Measurements from ENCODE around the gene RHOT2. TPM values are rescaled to one million over a fixed set of nuclear protein-coding genes. Genes with fewer than 3 reads are reported as not detected.

The RHOT2 gene
- polyA plus RNA-seq, 1 donor, result 105 TPM

GRCh38 chr16:677316-678190, 9.6 kb downstream of the RHOT2 start:
- DNase-seq, result no peak
- Histone ChIP-seq H3K36me3 (ENCODE audit: control insufficient read depth, insufficient read depth, low read length) (peaks cover 23% of the 10 kb centered on the region), H3K4me3 (ENCODE audit: low read length) (no peak overlapping the region), H3K4me1 (ENCODE audit: control insufficient read depth, insufficient read depth, low read length) (peaks cover 45% of the 10 kb centered on the region), H3K9me3 (ENCODE audit: control insufficient read depth, low read depth, low read length) (peaks cover 3% of the 10 kb centered on the region), H3K27ac (ENCODE audit: low read length) (no peak overlapping the region), H3K27me3 (ENCODE audit: control insufficient read depth, insufficient read depth, low read length) (peaks cover 4% of the 10 kb centered on the region)
- WGBS (ENCODE audit: insufficient coverage, low lambda C conversion rate), result no CpG with 5 or more reads among the region's 57 CpGs

GRCh38 chr16:678209-678857, 10.4 kb downstream of the RHOT2 start:
- peaks cover 3% of the 10 kb centered on the region for H3K9me3 ChIP-seq (ENCODE audit: control insufficient read depth, low read depth, low read length)
- no peak overlapping the region for H3K4me3 ChIP-seq (ENCODE audit: low read length)
- no peak for DNase-seq
- peaks cover 25% of the 10 kb centered on the region for H3K36me3 ChIP-seq (ENCODE audit: control insufficient read depth, insufficient read depth, low read length)
- no CpG with 5 or more reads among the region's 21 CpGs for WGBS (ENCODE audit: insufficient coverage, low lambda C conversion rate)
- H3K4me1 ChIP-seq (ENCODE audit: control insufficient read depth, insufficient read depth, low read length), result peaks cover 53% of the 10 kb centered on the region
- no peak overlapping the region for H3K27ac ChIP-seq (ENCODE audit: low read length)
- H3K27me3 ChIP-seq (ENCODE audit: control insufficient read depth, insufficient read depth, low read length), result peaks cover 4% of the 10 kb centered on the region

- H3K9me3 ChIP-seq (ENCODE audit: control insufficient read depth, low read depth, low read length), result peaks cover 3% of the 10 kb centered on the region
- H3K4me1 ChIP-seq (ENCODE audit: control insufficient read depth, insufficient read depth, low read length), result peaks cover 57% of the 10 kb centered on the region
- DNase-seq, result peak; percentile 68 to 82
- H3K36me3 ChIP-seq (ENCODE audit: control insufficient read depth, insufficient read depth, low read length), result peaks cover 19% of the 10 kb centered on the region
- peak overlapping the region; percentile 91 for H3K27ac ChIP-seq (ENCODE audit: low read length)
- H3K27me3 ChIP-seq (ENCODE audit: control insufficient read depth, insufficient read depth, low read length), result peaks cover 4% of the 10 kb centered on the region
- peak overlapping the region; percentile 48 for H3K4me3 ChIP-seq (ENCODE audit: low read length)
- no CpG with 5 or more reads among the region's 52 CpGs for WGBS (ENCODE audit: insufficient coverage, low lambda C conversion rate)
These were observed 11.2 kb downstream of the RHOT2 start for GRCh38 chr16:678858-679813.

- peaks cover 19% of the 10 kb centered on the region for H3K36me3 ChIP-seq (ENCODE audit: control insufficient read depth, insufficient read depth, low read length)
- H3K27me3 ChIP-seq (ENCODE audit: control insufficient read depth, insufficient read depth, low read length), result peaks cover 4% of the 10 kb centered on the region
- H3K4me3 ChIP-seq (ENCODE audit: low read length), result peak within 1 kb of the TSS; percentile 82
- peaks cover 51% of the 10 kb centered on the region for H3K4me1 ChIP-seq (ENCODE audit: control insufficient read depth, insufficient read depth, low read length)
- no CpG with 5 or more reads among the region's 91 CpGs for WGBS (ENCODE audit: insufficient coverage, low lambda C conversion rate)
- H3K9me3 ChIP-seq (ENCODE audit: control insufficient read depth, low read depth, low read length), result peaks cover 6% of the 10 kb centered on the region
- DNase-seq, result peak; percentile 75 to 87
- H3K27ac ChIP-seq (ENCODE audit: low read length), result peak within 1 kb of the TSS; percentile 96
These were observed 12.1 kb downstream of the RHOT2 start, which contains the start of gene STUB1 for GRCh38 chr16:679814-680624. Gene STUB1 (plus strand): TSS chr16:680410. CDS start chr16:680526, 116 bp downstream.

GRCh38 chr16:680625-680945, 12.7 kb downstream of the RHOT2 start:
- no CpG with 5 or more reads among the region's 38 CpGs for WGBS (ENCODE audit: insufficient coverage, low lambda C conversion rate)
- peaks cover 47% of the 10 kb centered on the region for H3K4me1 ChIP-seq (ENCODE audit: control insufficient read depth, insufficient read depth, low read length)
- no peak for DNase-seq
- peaks cover 2% of the 10 kb centered on the region for H3K27me3 ChIP-seq (ENCODE audit: control insufficient read depth, insufficient read depth, low read length)
- H3K36me3 ChIP-seq (ENCODE audit: control insufficient read depth, insufficient read depth, low read length), result peaks cover 24% of the 10 kb centered on the region
- H3K4me3 ChIP-seq (ENCODE audit: low read length), result peak overlapping the region; percentile 82
- H3K27ac ChIP-seq (ENCODE audit: low read length), result peak overlapping the region; percentile 43
- H3K9me3 ChIP-seq (ENCODE audit: control insufficient read depth, low read depth, low read length), result peaks cover 10% of the 10 kb centered on the region

GRCh38 chr16:680967-681745, 13.2 kb downstream of the RHOT2 start:
- no peak for DNase-seq
- peaks cover 8% of the 10 kb centered on the region for H3K9me3 ChIP-seq (ENCODE audit: control insufficient read depth, low read depth, low read length)
- H3K4me3 ChIP-seq (ENCODE audit: low read length), result peak overlapping the region; percentile 82
- peaks cover 25% of the 10 kb centered on the region for H3K36me3 ChIP-seq (ENCODE audit: control insufficient read depth, insufficient read depth, low read length)
- H3K27me3 ChIP-seq (ENCODE audit: control insufficient read depth, insufficient read depth, low read length), result peaks cover 2% of the 10 kb centered on the region
- H3K4me1 ChIP-seq (ENCODE audit: control insufficient read depth, insufficient read depth, low read length), result peaks cover 43% of the 10 kb centered on the region
- WGBS (ENCODE audit: insufficient coverage, low lambda C conversion rate), result no CpG with 5 or more reads among the region's 44 CpGs
- H3K27ac ChIP-seq (ENCODE audit: low read length), result peak overlapping the region; percentile 43

- no peak for DNase-seq
- Histone ChIP-seq H3K27me3 (ENCODE audit: control insufficient read depth, insufficient read depth, low read length) (peaks cover 2% of the 10 kb centered on the region), H3K36me3 (ENCODE audit: control insufficient read depth, insufficient read depth, low read length) (peaks cover 30% of the 10 kb centered on the region), H3K4me3 (ENCODE audit: low read length) (peak overlapping the region; percentile 82), H3K27ac (ENCODE audit: low read length) (no peak overlapping the region), H3K4me1 (ENCODE audit: control insufficient read depth, insufficient read depth, low read length) (peaks cover 36% of the 10 kb centered on the region), H3K9me3 (ENCODE audit: control insufficient read depth, low read depth, low read length) (peaks cover 9% of the 10 kb centered on the region)
- no CpG with 5 or more reads among the region's 28 CpGs for WGBS (ENCODE audit: insufficient coverage, low lambda C conversion rate)
These were observed 14.0 kb downstream of the RHOT2 start for GRCh38 chr16:681746-682427.

GRCh38 chr16:682493-683395, 14.8 kb downstream of the RHOT2 start:
- Histone ChIP-seq H3K4me3 (ENCODE audit: low read length) (peak overlapping the region; percentile 60), H3K4me1 (ENCODE audit: control insufficient read depth, insufficient read depth, low read length) (peaks cover 32% of the 10 kb centered on the region), H3K36me3 (ENCODE audit: control insufficient read depth, insufficient read depth, low read length) (peaks cover 34% of the 10 kb centered on the region), H3K9me3 (ENCODE audit: control insufficient read depth, low read depth, low read length) (peaks cover 12% of the 10 kb centered on the region), H3K27ac (ENCODE audit: low read length) (no peak overlapping the region), H3K27me3 (ENCODE audit: control insufficient read depth, insufficient read depth, low read length) (no peaks in the 10 kb centered on the region)
- DNase-seq, result no peak
- no CpG with 5 or more reads among the region's 36 CpGs for WGBS (ENCODE audit: insufficient coverage, low lambda C conversion rate)
